NB4 (cell line): ENCODE results near the gene DGKE.

Experiments used
- DNase-seq: peaks from one replicate; pipeline ENCODE4 v3.0.0; 2010; ENCODE audit warnings: low read depth
- H3K4me3 ChIP-seq: one replicate; pipeline ENCODE4 v1.5.1; 2011; ENCODE audit warnings: mild to moderate bottlenecking, low read depth, low read length, moderate library complexity
- CTCF ChIP-seq: IDR thresholded peaks from one replicate; pipeline ENCODE4 v1.5.1; 2012; ENCODE audit warnings: low read depth, low read length
- MAX ChIP-seq: IDR thresholded peaks from 2 replicates; pipeline ENCODE4 v1.6.1; 2011; ENCODE audit warnings: low read depth, low read length
- MYC ChIP-seq: IDR thresholded peaks from 2 replicates; pipeline ENCODE4 v1.6.1; 2011; ENCODE audit warnings: low read depth, low read length
- POLR2A ChIP-seq: IDR thresholded peaks from 2 replicates; pipeline ENCODE4 v1.6.1; 2011; ENCODE audit warnings: mild to moderate bottlenecking; ENCODE audit not compliant: insufficient read length; ENCODE audit errors: extremely low read depth

The DGKE gene

GRCh38 chr17:56801459-56802178 lies 32.3 kb upstream of the DGKE start:
- DNase-seq, result no peak
- no peak overlapping the region for H3K4me3 ChIP-seq
- TF ChIP-seq POLR2A (no peak), CTCF (no peak), MAX (no peak), MYC (no peak)

DNA sequence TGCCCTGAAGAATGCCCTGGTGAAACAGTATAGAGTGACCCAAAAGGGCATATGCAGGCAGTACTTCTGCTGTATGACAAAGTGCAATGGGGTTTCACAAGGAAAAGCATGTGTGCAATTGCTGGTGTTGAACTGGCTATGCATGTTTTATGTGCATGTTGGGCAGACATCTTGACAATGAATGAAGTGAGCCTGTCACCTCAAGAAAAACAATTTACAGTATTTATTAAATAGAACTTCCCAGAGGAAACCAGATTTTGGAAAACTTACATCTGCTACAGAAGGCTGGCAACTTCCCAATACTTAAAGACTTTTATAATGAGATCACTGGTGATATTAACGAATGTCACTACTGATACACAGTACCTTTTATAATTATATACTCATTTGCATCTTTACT lies 30.9 kb upstream of the DGKE start:
- TF ChIP-seq MAX (no peak), POLR2A (no peak), MYC (no peak), CTCF (no peak)
- no peak for DNase-seq
- H3K4me3 ChIP-seq, result no peak overlapping the region

- TF ChIP-seq MAX (no peak), POLR2A (no peak), CTCF (no peak), MYC (no peak)
- H3K4me3 ChIP-seq, result no peak overlapping the region
- no peak for DNase-seq
These were observed 29.5 kb upstream of the DGKE start for GRCh38 chr17:56804454-56804853.

DNA sequence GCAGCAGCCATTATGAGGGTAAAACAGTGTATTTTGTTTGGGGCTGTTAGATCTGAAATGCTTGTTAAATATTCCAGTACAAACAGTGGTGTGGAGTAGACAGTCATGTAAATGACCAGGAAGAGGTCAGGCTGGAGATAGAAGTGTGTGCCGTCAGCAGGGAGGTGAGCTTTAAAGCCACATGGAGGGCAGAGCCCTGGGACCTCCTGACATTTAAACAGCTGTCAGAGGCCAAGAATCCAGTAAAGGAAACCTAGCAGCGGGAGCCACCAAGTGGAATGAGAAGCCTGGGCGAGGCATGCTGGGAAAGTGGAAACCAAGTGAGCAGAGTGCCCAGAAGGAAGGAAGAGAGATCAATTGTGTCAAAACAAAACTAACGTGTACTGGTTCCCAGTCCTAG lies 27.0 kb upstream of the DGKE start:
- TF ChIP-seq MYC, result no peak
- TF ChIP-seq MAX, result no peak
- no peak for TF ChIP-seq CTCF
- TF ChIP-seq POLR2A, result no peak
- no peak for DNase-seq
- H3K4me3 ChIP-seq, result no peak overlapping the region

DNA sequence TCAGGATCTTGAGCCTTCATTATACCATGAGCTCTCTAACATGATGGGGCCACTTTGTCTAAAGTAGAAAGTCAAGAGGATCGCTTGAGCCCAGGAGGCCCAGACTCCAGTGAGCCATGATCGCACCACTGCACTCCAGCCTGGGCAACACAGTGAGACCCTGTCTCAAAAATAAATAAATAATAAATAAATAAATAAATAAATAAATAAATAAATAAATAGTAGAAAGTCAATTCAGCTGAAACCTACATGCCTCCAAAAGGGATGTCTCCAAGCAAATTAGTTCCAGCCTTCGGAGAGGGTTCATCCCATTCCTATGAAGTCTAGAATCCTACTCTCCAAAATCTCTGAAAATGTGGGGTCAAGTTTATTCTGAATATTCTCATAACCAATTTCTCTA lies 26.2 kb upstream of the DGKE start:
- DNase-seq, result no peak
- no peak for TF ChIP-seq MYC
- TF ChIP-seq CTCF, result no peak
- no peak for TF ChIP-seq MAX
- TF ChIP-seq POLR2A, result no peak
- H3K4me3 ChIP-seq, result no peak overlapping the region

- H3K4me3 ChIP-seq, result no peak overlapping the region
- no peak for DNase-seq
- no peak for TF ChIP-seq CTCF
These were observed 25.4 kb upstream of the DGKE start for GRCh38 chr17:56808503-56808902.
